Epithelial cell of esophagus (primary cell): ENCODE data around the gene PSMD1.

Experiments used
- DNase-seq: peaks from one replicate; pipeline ENCODE4 v3.0.0; 2010; ENCODE audit warnings: low read depth
- H3K4me3 ChIP-seq: 2 replicates; pipeline ENCODE4 v1.5.1; 2011; ENCODE audit warnings: mild to moderate bottlenecking, low read length, control low read depth
- TF ChIP-seq, protein P1 (sequence below): IDR thresholded peaks from 2 replicates; pipeline ENCODE4 v1.5.1; 2011; ENCODE audit warnings: low read depth, mild to moderate bottlenecking, low read length, control low read depth, inconsistent platforms; ENCODE audit not compliant: insufficient read depth; ENCODE audit errors: missing control alignments

Gene PSMD1

DNA sequence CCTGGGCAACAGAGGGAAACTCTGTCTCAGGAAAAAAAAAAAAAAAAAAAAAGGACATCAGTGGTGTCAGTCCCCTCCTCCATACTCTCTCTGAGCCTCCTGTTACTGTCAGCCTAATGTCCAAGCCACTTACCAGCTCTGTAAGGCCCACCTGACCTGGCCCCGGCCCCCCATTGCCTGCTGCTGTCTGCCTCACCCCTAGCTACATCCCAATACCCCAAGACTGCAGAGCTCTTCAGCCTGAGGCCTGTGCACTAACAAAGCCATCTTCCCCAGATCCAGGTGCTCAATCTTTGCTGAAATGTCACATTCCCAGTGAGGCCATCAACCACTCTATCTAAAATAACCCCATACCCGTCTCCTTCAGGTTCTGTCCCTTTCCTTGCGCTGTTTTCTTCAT is 147.5 kb downstream of the PSMD1 start:
- no peak for DNase-seq
- H3K4me3 ChIP-seq: no peak overlapping the region
- TF ChIP-seq, protein P1, sequence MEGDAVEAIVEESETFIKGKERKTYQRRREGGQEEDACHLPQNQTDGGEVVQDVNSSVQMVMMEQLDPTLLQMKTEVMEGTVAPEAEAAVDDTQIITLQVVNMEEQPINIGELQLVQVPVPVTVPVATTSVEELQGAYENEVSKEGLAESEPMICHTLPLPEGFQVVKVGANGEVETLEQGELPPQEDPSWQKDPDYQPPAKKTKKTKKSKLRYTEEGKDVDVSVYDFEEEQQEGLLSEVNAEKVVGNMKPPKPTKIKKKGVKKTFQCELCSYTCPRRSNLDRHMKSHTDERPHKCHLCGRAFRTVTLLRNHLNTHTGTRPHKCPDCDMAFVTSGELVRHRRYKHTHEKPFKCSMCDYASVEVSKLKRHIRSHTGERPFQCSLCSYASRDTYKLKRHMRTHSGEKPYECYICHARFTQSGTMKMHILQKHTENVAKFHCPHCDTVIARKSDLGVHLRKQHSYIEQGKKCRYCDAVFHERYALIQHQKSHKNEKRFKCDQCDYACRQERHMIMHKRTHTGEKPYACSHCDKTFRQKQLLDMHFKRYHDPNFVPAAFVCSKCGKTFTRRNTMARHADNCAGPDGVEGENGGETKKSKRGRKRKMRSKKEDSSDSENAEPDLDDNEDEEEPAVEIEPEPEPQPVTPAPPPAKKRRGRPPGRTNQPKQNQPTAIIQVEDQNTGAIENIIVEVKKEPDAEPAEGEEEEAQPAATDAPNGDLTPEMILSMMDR: no peak

DNA sequence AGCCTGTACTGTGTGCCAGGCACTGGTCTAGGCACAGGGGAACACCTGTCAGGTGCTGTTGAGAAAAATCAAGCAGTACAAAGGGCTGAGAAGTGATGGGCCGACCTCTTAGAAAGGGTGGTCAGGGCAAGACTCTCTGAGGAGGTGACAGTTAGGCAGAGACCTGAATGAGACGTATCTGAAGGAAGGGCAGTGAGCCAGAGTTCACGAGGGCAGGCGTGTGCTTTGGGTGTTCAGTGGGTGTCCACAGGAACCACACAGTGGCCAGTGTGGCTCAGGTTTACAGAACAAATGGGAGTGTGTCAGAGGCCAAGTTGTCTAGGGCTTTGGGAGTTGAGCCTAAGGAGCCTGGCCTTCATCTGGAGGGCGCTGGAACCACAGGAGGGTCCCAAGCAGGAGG is 147.9 kb downstream of the PSMD1 start:
- DNase-seq: no peak
- TF ChIP-seq, protein P1: no peak
- H3K4me3 ChIP-seq: no peak overlapping the region

DNA sequence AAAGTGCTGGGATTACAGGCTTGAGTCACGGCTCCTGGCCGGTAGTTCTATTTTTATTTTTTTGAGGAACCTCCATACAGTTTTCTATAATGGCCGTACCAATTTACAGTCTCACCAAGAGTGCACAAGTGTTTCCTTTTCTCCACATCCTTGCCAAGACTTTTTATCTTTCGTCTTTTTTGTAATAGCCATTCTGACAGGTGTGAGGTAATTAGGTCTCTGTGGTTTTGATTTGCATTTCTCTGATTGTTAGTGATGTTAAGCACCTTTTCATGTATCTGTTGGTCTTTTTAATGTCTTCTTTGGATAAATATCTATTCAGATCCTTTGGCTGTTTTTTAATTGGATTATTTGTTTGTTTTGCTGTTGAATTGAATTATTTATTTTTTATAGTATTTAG is 151.1 kb downstream of the PSMD1 start:
- DNase-seq: no peak
- H3K4me3 ChIP-seq: no peak overlapping the region
- TF ChIP-seq, protein P1: no peak

DNA sequence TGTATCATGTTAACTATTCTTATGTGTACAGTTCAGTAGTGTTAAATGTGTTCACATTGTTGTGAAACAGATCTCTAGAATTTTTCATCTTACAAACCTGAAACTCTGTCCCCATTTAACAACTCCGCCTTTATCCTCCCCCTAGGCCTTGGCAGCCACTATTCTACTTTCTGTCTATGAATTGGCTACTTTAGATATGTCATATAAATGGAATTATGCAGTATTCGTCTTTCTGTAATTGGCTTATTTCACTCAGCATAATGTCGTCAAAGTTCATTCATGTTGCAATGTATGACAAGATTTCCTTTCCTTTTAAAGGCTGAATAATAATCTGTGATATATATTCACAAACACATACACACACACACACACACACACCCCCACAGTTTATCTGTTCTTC is 154.1 kb downstream of the PSMD1 start:
- TF ChIP-seq, protein P1: no peak
- no peak for DNase-seq
- no peak overlapping the region for H3K4me3 ChIP-seq

DNA sequence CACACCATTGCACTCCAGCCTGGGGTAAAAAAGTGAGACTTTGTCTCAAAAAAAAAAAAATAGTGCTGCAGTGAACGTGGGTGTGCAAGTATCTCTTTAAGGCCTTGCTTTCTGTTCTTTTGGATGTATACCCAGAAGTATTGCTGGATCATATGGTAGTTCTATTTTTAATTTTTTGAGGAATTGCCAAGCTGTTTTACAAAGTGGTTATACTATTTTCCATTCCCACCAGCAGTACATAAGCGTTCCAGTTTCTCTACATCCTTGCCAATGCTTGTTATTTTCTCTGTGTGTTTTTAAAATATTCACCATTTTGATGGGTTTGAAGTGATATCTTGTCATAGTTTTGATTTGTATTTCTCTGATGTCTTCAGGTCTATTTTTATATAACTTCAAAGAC is 154.8 kb downstream of the PSMD1 start:
- H3K4me3 ChIP-seq: no peak overlapping the region
- no peak for DNase-seq
- TF ChIP-seq, protein P1: no peak

DNA sequence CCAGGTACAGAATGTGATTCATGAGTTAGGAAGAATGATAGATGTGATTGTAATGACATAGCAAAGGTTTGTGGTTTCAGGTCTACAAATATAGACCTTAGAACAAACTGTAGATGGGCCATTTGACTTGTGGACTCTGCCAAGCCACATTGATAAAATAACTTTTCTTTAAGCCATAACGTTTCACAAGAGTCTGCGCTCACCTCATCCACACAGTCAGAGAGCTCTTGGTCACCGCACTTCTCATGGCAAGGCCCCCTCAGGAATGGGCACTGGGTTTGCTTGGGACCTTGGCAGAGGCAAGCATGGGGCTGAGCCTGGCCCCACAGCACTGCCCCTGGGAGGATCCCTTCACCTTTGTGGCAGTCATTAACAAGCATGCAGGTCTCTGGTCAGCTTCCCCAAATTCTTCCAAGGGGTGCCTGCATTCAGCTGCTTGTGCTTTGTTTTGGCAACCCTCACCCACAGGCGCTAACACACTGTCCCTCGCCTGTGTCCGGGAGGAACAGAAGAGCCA is 155.7 kb downstream of the PSMD1 start:
- DNase-seq: no peak
- TF ChIP-seq, protein P1: no peak
- no peak overlapping the region for H3K4me3 ChIP-seq

DNA sequence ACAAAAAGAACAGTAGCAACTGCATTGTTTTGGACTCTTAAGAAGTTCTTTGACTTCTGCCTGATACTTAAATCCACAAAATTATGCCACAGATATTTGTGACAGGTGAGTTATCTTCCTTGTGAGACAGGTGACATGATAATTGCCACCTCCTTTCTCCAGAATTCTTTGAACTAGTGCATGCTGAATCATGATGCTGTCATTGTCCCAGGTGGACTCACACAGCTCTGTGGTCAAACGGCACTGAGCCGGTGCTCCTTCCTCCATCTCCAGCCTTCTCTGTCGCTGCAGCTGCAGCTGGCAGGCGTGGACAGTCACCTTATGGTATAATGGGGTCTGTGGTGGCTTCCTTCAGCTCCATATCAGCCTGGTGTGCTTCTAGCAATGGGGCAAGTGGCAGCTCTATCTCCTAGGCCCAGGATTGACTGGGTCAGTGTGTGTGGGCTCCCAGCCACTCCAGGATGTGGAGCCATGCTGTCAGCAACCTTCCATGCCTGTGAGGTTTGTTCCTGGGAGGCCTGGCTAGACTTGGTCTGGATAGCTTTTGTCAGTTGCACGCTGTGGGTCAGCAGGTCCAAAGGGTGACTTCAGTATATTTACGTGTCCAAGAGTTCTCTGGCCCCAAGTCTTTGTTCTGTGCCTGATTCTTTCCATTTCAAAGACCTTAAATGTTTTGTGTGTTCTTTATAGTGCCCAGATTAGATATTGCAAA is 157.4 kb downstream of the PSMD1 start:
- TF ChIP-seq, protein P1: no peak
- no peak for DNase-seq
- H3K4me3 ChIP-seq: no peak overlapping the region
